GM12878 (cell line): ENCODE results near the gene CALCR. TPM values are rescaled to one million over a fixed set of nuclear protein-coding genes. Genes with fewer than 3 reads are reported as not detected.
A peak's percentile ranks its signal among the peaks of the same experiment; 100 is the strongest.

Source experiments
- ATAC-seq: fragments of 200-7000 bp; cut with Tn5 transposase; 3 replicates; pipeline ENCODE4 v1.9.1; 2020; ENCODE audit warnings: mild to moderate bottlenecking, moderate library complexity
- BruUV-seq: library from RNA; stranded (reverse); fragments of 400-500 nt; replicated peaks from 2 replicates; lab custom pipeline; 2021; lab: Mats Ljungman, UMichigan
- CTCF ChIA-PET: fragments of 300-600 bp; sonication (Branson Sonifier 250); formaldehyde crosslinking; extraction: SDS; loops from one replicate; lab custom pipeline; 2021; ENCODE audit warnings: inconsistent platforms; lab: Yijun Ruan, JAX
- POLR2A ChIA-PET: fragments of 350-600 bp; formaldehyde crosslinking; extraction: SDS; loops from one replicate; lab custom pipeline; 2021; ENCODE audit warnings: inconsistent platforms; lab: Charles Lee
- RAD21 ChIA-PET: fragments of 300-600 bp; sonication (Branson Sonifier 250); formaldehyde crosslinking; loops from one replicate; lab custom pipeline; 2023; ENCODE audit warnings: antibody characterized with exemption; ENCODE audit not compliant: unreplicated experiment; lab: Charles Lee
- SMC1A ChIA-PET: fragments of 300-600 bp; sonication (Branson Sonifier 250); formaldehyde crosslinking; loops from one replicate; lab custom pipeline; 2023; ENCODE audit not compliant: unreplicated experiment, uncharacterized antibody; lab: Charles Lee
- DNase-seq: peaks from one replicate; pipeline ENCODE4 v3.0.0-alpha.2; 2011; ENCODE audit warnings: low read depth, low spot score
- FAIRE-seq: peaks from 3 replicates; lab custom pipeline; 2011; peaks lifted over from hg19 to GRCh38; lab: Jason Lieb, UNC
- H2AFZ ChIP-seq: 2 replicates; pipeline ENCODE4 v1.6.0; 2011; ENCODE audit warnings: low read depth, low read length, control low read depth; ENCODE audit not compliant: control insufficient read depth
- H3K27ac ChIP-seq: 2 replicates; pipeline ENCODE4 v1.5.1; 2011; ENCODE audit warnings: control low read depth; ENCODE audit not compliant: control insufficient read depth, insufficient read depth
- H3K27me3 ChIP-seq, 2 experiments: replicated peaks in 1 of 2; 2 replicates each; pipeline versions ENCODE4 v1.6.0 to v1.6.1; 2011; ENCODE audit warnings: low read length in 1 of 2; ENCODE audit not compliant: control insufficient read depth in 2 of 2, insufficient read depth in 2 of 2
- H3K36me3 ChIP-seq, 2 experiments: 2 replicates each; pipeline ENCODE4 v1.5.1; 2011; ENCODE audit warnings: low read length in 1 of 2; ENCODE audit not compliant: control insufficient read depth in 2 of 2, insufficient read depth in 2 of 2
- H3K4me1 ChIP-seq: 2 replicates; pipeline ENCODE4 v1.6.1; 2011; ENCODE audit warnings: mild to moderate bottlenecking, low read length, moderate library complexity, mixed read lengths; ENCODE audit not compliant: control insufficient read depth, insufficient read depth
- H3K4me2 ChIP-seq: 2 replicates; pipeline ENCODE4 v1.6.0; 2011; ENCODE audit warnings: control low read depth; ENCODE audit not compliant: control insufficient read depth, insufficient read depth
- H3K4me3 ChIP-seq: fragments of 200-600 bp; sonication (generic); 2 replicates; pipeline ENCODE4 v1.5.1; 2016
- H3K79me2 ChIP-seq: 2 replicates; pipeline ENCODE4 v1.6.0; 2011; ENCODE audit warnings: low read length; ENCODE audit not compliant: control insufficient read depth, insufficient read depth
- H3K9ac ChIP-seq: 2 replicates; pipeline ENCODE4 v1.8.0; 2011; ENCODE audit warnings: low read length, control low read depth, mixed read lengths; ENCODE audit not compliant: control insufficient read depth, insufficient read depth
- H3K9me3 ChIP-seq: replicated peaks from 3 replicates; pipeline ENCODE4 v1.5.1; 2011; ENCODE audit warnings: mild to moderate bottlenecking, low read length; ENCODE audit not compliant: control insufficient read depth, insufficient read depth
- H4K20me1 ChIP-seq: 2 replicates; pipeline ENCODE4 v1.6.0; 2011; ENCODE audit not compliant: control insufficient read depth, insufficient read depth
- CREB1 ChIP-seq: IDR thresholded peaks from 2 replicates; pipeline ENCODE4 v1.6.1; 2012; ENCODE audit warnings: low read depth, mild to moderate bottlenecking, inconsistent platforms
- KDM1A ChIP-seq: fragments of 200-600 bp; sonication (generic); IDR thresholded peaks from 2 replicates; pipeline ENCODE4 v1.6.1; 2016; ENCODE audit warnings: borderline replicate concordance
- RAD21 ChIP-seq: IDR thresholded peaks from 2 replicates; pipeline ENCODE4 v1.6.1; 2011; ENCODE audit warnings: mild to moderate bottlenecking, low read depth, low read length, moderate library complexity; ENCODE audit not compliant: insufficient read depth
- SIN3A ChIP-seq: IDR thresholded peaks from 2 replicates; pipeline ENCODE4 v1.6.1; 2012; ENCODE audit warnings: low read depth, low read length, improper control_type of control experiment
- SRF ChIP-seq, 2 experiments: IDR thresholded peaks; 2 replicates each; pipeline ENCODE4 v1.6.1; 2011; ENCODE audit warnings: low read depth in 2 of 2, low read length in 2 of 2, mild to moderate bottlenecking in 1 of 2, moderate library complexity in 1 of 2
- SUPT20H ChIP-seq: IDR thresholded peaks from 2 replicates; pipeline ENCODE4 v1.6.1; 2011; ENCODE audit warnings: low read depth, mild to moderate bottlenecking, low read length, moderate library complexity, borderline replicate concordance; ENCODE audit not compliant: control insufficient read depth
- WGBS: methylation state at CpG from one replicate; pipeline ENCODE4 v1.1.6; 2016; ENCODE audit warnings: low lambda C conversion rate; ENCODE audit not compliant: insufficient replicate concordance, insufficient coverage; ENCODE audit errors: missing lambda C conversion rate; 5-methylcytosine and 5-hydroxymethylcytosine counted together
- in situ Hi-C: fragments of 300-500 bp; cut with MboI; formaldehyde crosslinking; loops from 9 replicates; pipeline ENCODE4 v1.14.3; 2018; ENCODE audit warnings: mixed read lengths
- intact Hi-C: fragments of 100-400 bp; cut with micrococcal nuclease; formaldehyde crosslinking; loops from one replicate; pipeline ENCODE4 v1.14.2; 2022; ENCODE audit not compliant: unreplicated experiment
- polyA plus RNA-seq, 11 experiments: library from polyadenylated mRNA; depleted of rRNA in 4 of 11; unstranded in 6 of 11; stranded (reverse) in 5 of 11; fragments of >200 nt; fragmentation: Nextera tagmentation in 4 of 11; fragmentation: Illumina TruSeq in 1 of 11; extraction: Ambion mirVana in 4 of 11; extraction: Trizol in 1 of 11; gene quantifications; 1 replicate in 1 of 11; 2 replicates in 10 of 11; pipeline versions ENCODE4 v1.2.1 to v1.2.3, GENCODE V29; 2011 to 2016; ENCODE audit warnings: inconsistent platforms in 2 of 11, missing spikeins in 2 of 11, low read depth in 1 of 11
- total RNA-seq, 4 experiments: library from RNA; depleted of rRNA in 3 of 4; stranded (reverse); fragments of >200 nt in 3 of 4; fragmentation: Illumina TruSeq in 1 of 4; extraction: Trizol in 1 of 4; gene quantifications; 2 replicates each; pipeline versions ENCODE4 v1.2.1 to v1.2.3, GENCODE V29; 2013 to 2021
- TF ChIP-seq, protein P1 (sequence below): IDR thresholded peaks from 2 replicates; pipeline ENCODE4 v1.6.1; 2011; ENCODE audit warnings: low read depth, low read length, improper control_type of control experiment, borderline replicate concordance
- TF ChIP-seq, protein P2 (sequence below), 3 experiments: IDR thresholded peaks in 2 of 3; conservative IDR thresholded peaks in 1 of 3; 2 replicates each; pipeline ENCODE4 v1.5.1; 2011; ENCODE audit warnings: low read depth in 3 of 3, low read length in 3 of 3, mild to moderate bottlenecking in 3 of 3, control low read depth in 2 of 3, moderate library complexity in 2 of 3, inconsistent platforms in 1 of 3, mixed read lengths in 1 of 3; ENCODE audit not compliant: control insufficient read depth in 2 of 3, insufficient read depth in 1 of 3; ENCODE audit errors: extremely low read depth in 1 of 3
- TF ChIP-seq, protein P3 (sequence below): fragments of 450-650 bp; IDR thresholded peaks from 2 replicates; pipeline ENCODE4 v1.6.1; 2017; ENCODE audit warnings: mild to moderate bottlenecking, low read depth, inconsistent platforms; ENCODE audit not compliant: poor library complexity, severe bottlenecking

The CALCR gene
- total and polyA plus RNA-seq, 10 of the 15 experiments (the other 5 are each of a cell fraction or from before 2014, with no cell fraction given): not detected

DNA sequence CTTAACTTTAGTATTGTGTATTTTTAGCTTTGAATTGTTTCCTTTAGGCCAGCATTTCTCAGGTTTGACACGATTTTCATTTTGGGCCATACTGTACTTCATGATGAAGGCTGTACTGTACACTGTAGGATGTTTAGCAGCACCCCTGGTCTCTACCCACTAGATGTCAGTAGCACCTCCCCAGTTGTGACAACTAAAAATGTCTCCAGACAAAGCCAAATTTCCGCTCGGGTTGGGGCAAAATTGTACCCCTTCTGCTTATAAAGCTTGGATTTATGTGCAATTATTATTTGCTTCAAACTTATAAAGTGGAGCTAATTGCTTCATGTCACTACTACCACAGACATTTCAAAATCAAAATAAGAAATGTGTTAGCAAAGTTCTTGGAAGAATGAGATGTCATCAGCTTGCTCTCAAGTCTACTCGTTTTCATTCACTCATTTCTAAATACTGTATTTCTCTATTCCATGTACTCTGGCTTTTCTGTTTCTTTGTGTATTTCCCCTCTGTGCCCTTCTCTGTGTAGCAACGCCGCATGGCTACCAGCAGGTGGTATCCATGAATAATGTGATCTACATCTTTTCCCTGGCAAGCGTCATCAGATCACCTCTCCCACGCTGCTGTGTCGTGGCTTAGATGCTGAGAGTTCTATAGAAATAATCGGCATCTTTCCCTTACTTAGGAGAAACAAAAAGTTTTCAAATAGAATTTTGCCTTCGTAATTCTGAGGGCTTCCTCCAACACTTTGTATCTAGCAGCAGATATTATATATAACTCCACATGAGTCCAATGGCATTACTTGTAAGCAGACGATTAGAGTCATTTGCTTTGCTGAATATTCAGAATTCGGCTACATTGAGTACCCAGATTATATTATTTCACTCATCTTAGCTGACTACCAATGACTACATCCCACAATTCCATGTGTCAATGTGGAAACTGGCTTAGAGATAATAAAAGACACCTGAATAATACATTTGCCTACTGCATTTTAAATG, 47.8 kb upstream of the CALCR start:
- SMC1A ChIA-PET: interaction anchor here (0.9 to 1.3 kb wide), 5 partner anchors 11 to 773 kb away, joined by 3 to 6 read pairs (median 4); no protein-coding TSS in a partner anchor
- no TSS peak for BruUV-seq
- DNase-seq: no peak
- ATAC-seq: peak; percentile 68
- Histone ChIP-seq H3K36me3 (no peaks in the 10 kb centered on the region), H2AFZ (no peak overlapping the region), H3K4me1 (no peaks in the 10 kb centered on the region), H3K4me2 (no peak overlapping the region), H3K4me3 (no peak overlapping the region), H3K27ac (no peak overlapping the region), H3K79me2 (no peaks in the 10 kb centered on the region), H3K27me3 (no peaks in the 10 kb centered on the region), H3K9ac (no peak overlapping the region), H4K20me1 (no peaks in the 10 kb centered on the region), H3K9me3 (no peaks in the 10 kb centered on the region)
- 6% methylated on average over 13 of the region's 13 CpGs for WGBS
- in situ Hi-C loops: no loop called here
- CTCF ChIA-PET: interaction anchor here (1.4 to 2.9 kb wide), 6 partner anchors 10 to 776 kb away, joined by 3 to 10 read pairs (median 5); no protein-coding TSS in a partner anchor
- no peak for TF ChIP-seq SRF (IDR thresholded peaks at IDR 0.05; ENCODE audit: low read depth in 2 of 2, low read length in 2 of 2)
- no peak for TF ChIP-seq SIN3A
- TF ChIP-seq, protein P1, sequence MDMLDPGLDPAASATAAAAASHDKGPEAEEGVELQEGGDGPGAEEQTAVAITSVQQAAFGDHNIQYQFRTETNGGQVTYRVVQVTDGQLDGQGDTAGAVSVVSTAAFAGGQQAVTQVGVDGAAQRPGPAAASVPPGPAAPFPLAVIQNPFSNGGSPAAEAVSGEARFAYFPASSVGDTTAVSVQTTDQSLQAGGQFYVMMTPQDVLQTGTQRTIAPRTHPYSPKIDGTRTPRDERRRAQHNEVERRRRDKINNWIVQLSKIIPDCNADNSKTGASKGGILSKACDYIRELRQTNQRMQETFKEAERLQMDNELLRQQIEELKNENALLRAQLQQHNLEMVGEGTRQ: no peak
- TF ChIP-seq KDM1A: no peak
- TF ChIP-seq, protein P2, sequence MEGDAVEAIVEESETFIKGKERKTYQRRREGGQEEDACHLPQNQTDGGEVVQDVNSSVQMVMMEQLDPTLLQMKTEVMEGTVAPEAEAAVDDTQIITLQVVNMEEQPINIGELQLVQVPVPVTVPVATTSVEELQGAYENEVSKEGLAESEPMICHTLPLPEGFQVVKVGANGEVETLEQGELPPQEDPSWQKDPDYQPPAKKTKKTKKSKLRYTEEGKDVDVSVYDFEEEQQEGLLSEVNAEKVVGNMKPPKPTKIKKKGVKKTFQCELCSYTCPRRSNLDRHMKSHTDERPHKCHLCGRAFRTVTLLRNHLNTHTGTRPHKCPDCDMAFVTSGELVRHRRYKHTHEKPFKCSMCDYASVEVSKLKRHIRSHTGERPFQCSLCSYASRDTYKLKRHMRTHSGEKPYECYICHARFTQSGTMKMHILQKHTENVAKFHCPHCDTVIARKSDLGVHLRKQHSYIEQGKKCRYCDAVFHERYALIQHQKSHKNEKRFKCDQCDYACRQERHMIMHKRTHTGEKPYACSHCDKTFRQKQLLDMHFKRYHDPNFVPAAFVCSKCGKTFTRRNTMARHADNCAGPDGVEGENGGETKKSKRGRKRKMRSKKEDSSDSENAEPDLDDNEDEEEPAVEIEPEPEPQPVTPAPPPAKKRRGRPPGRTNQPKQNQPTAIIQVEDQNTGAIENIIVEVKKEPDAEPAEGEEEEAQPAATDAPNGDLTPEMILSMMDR (IDR thresholded peaks at IDR 0.05 in 2 of 3, conservative IDR thresholded peaks at IDR 0.05 in 1 of 3; ENCODE audit: control insufficient read depth in 2 of 3, extremely low read depth in 1 of 3, insufficient read depth in 1 of 3, low read depth in 3 of 3, low read length in 3 of 3): peak in 2 of 3 experiments; percentile 22 to 34; a peak in 3 of 6 replicates
- TF ChIP-seq CREB1: no peak
- TF ChIP-seq, protein P3, sequence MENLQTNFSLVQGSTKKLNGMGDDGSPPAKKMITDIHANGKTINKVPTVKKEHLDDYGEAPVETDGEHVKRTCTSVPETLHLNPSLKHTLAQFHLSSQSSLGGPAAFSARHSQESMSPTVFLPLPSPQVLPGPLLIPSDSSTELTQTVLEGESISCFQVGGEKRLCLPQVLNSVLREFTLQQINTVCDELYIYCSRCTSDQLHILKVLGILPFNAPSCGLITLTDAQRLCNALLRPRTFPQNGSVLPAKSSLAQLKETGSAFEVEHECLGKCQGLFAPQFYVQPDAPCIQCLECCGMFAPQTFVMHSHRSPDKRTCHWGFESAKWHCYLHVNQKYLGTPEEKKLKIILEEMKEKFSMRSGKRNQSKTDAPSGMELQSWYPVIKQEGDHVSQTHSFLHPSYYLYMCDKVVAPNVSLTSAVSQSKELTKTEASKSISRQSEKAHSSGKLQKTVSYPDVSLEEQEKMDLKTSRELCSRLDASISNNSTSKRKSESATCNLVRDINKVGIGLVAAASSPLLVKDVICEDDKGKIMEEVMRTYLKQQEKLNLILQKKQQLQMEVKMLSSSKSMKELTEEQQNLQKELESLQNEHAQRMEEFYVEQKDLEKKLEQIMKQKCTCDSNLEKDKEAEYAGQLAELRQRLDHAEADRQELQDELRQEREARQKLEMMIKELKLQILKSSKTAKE: no peak
- no peak for TF ChIP-seq SUPT20H
- TF ChIP-seq RAD21: peak; percentile 29
- FAIRE-seq: no peak
- intact Hi-C loops: loop anchor here (10.0 kb wide), 1 partner anchor 772 kb away; the partner anchor contains the start of gene COL1A2
- RAD21 ChIA-PET: interaction anchor here (0.8 to 1.6 kb wide), 2 partner anchors 772 to 773 kb away, joined by 3 read pairs; no protein-coding TSS in a partner anchor
- POLR2A ChIA-PET: no interaction called here
